Measurements from ENCODE around the gene ZNF423. TPM values are rescaled to one million over a fixed set of nuclear protein-coding genes. Genes with fewer than 3 reads are reported as not detected.

The ZNF423 gene
- total and polyA plus RNA-seq, 9 of the 15 experiments (the other 6 are each of a cell fraction or from before 2014, with no cell fraction given), result not detected

GRCh38 chr16:49697631-49698452, 158.1 kb downstream of the ZNF423 start:
- 5% methylated on average over 28 of the region's 28 CpGs for WGBS (ENCODE audit: insufficient coverage, low coverage, missing lambda C conversion rate)

More at GRCh38 chr16:49697631-49698452, 158.1 kb downstream of the ZNF423 start:
- no peaks in the 10 kb centered on the region for H3K9me1 ChIP-seq (ENCODE audit: control insufficient read depth, insufficient read depth, low read length)
- ChIA-PET CTCF (ENCODE audit: low intra/inter-chr PET ratio) (no interaction called here), POLR2A (no interaction called here)
- H3K9ac ChIP-seq (ENCODE audit: insufficient read depth in 1 of 2, low read depth in 2 of 2, low read length in 2 of 2), result no peak overlapping the region
- H3K4me2 ChIP-seq (ENCODE audit: insufficient read depth, low read length), result no peak overlapping the region
- no TSS peak for BruUV-seq (replicated peaks)
- no peaks in the 10 kb centered on the region for H3K36me3 ChIP-seq (ENCODE audit: control insufficient read depth, insufficient read depth, low read length)
- no peak overlapping the region for H2AFZ ChIP-seq (ENCODE audit: low read depth, low read length)
- ATAC-seq (no peak), FAIRE-seq (no peak), DNase-seq (ENCODE audit: extremely low read depth in 1 of 4, low spot score in 3 of 4) (no peak)
- peaks cover 29 to 48% of the 10 kb centered on the region in 2 experiments; a peak in 3 of 5 replicates for H3K27me3 ChIP-seq (ENCODE audit: control insufficient read depth in 2 of 2, insufficient read depth in 2 of 2, low read length in 2 of 2)
- no peaks in the 10 kb centered on the region for H3K9me3 ChIP-seq (replicated peaks; ENCODE audit: control insufficient read depth, insufficient read depth, low read depth, low read length)
- H3K27ac ChIP-seq (ENCODE audit: extremely low read depth, low read depth, low read length), result no peak overlapping the region
- in situ Hi-C loops (cut with MboI) (no loop called here), intact Hi-C loops (cut with micrococcal nuclease) (no loop called here)
- peaks cover 0 to 6% of the 10 kb centered on the region in 2 experiments; a peak in 2 of 5 replicates for H3K4me1 ChIP-seq (replicated peaks in 1 of 2; ENCODE audit: control insufficient read depth in 2 of 2, insufficient read depth in 2 of 2, low read length in 2 of 2)
- H3K4me3 ChIP-seq, result no peak overlapping the region
- no peak for TF ChIP-seq TCF7L2 (IDR thresholded peaks at IDR 0.05; ENCODE audit: low read depth, low read length)
- TF ChIP-seq, protein P1, sequence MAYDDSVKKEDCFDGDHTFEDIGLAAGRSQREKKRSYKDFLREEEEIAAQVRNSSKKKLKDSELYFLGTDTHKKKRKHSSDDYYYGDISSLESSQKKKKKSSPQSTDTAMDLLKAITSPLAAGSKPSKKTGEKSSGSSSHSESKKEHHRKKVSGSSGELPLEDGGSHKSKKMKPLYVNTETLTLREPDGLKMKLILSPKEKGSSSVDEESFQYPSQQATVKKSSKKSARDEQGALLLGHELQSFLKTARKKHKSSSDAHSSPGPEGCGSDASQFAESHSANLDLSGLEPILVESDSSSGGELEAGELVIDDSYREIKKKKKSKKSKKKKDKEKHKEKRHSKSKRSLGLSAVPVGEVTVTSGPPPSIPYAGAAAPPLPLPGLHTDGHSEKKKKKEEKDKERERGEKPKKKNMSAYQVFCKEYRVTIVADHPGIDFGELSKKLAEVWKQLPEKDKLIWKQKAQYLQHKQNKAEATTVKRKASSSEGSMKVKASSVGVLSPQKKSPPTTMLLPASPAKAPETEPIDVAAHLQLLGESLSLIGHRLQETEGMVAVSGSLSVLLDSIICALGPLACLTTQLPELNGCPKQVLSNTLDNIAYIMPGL (CRISPR knock-in tag; IDR thresholded peaks at IDR 0.05), result no peak
- no peaks in the 10 kb centered on the region for H3K79me2 ChIP-seq (ENCODE audit: control insufficient read depth, insufficient read depth, low read length)
- peaks cover 3% of the 10 kb centered on the region for H4K20me1 ChIP-seq (replicated peaks; ENCODE audit: control insufficient read depth, insufficient read depth, low read length)
